ENCODE measurements around the gene RPSA.
A peak's percentile ranks its signal among the peaks of the same experiment; 100 is the strongest.
"Not testable (repeated sequence)": the region's sequence is repeated elsewhere in the genome, so short reads cannot be mapped to it uniquely, and the experiment has no call there.

RPSA gene

DNA sequence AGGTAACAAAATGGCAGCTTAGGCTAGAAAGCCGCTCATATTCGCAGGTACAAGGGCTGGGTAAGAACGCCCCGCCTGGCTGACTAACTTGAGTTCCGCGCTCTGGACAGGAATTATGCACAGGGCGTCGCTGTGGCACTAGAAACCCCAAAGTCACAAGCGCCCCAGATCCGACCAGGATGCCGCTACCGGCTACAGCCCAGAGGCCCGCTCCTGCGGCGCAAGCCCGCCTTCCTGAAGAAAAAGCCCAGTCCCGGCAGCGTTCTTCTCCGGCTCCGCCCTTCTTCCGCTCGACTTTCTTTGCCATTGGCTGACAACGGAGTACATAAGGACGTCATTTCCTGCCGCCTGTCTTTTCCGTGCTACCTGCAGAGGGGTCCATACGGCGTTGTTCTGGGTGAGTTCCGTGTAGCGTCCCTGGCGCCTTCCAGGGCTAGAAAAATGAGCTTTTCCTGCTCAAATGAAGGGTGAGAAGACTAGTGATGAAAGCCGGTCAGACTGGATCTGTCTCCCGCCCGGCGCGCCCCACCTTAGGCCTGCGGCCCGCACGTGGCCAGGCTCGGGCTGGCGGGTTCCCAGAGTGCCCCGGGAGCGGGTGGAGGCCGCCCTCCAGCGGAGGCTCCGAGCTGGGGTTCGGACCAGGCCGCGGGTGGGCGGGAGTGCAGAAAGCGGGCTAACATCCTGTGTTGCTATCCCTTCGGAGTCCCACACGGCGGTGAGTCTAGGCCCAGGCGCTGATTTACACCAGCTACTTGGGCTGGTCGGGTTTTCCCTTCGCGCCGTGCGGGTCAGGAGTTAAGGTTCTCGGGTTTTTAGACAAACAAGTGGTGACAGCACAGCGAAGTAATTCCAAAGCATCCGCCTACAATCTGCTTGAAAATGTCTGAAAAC, at the start of gene RPSA:
RPSA (plus strand) TSS at position 353 of the 891 bp plus-strand sequence. CDS start 934 bp downstream, outside the sequence.
- peak; percentile 93 for DNase-seq

GRCh38 chr3:39358333-39358732, 48.2 kb upstream of the RPSA start:
- DNase-seq = no peak

DNA sequence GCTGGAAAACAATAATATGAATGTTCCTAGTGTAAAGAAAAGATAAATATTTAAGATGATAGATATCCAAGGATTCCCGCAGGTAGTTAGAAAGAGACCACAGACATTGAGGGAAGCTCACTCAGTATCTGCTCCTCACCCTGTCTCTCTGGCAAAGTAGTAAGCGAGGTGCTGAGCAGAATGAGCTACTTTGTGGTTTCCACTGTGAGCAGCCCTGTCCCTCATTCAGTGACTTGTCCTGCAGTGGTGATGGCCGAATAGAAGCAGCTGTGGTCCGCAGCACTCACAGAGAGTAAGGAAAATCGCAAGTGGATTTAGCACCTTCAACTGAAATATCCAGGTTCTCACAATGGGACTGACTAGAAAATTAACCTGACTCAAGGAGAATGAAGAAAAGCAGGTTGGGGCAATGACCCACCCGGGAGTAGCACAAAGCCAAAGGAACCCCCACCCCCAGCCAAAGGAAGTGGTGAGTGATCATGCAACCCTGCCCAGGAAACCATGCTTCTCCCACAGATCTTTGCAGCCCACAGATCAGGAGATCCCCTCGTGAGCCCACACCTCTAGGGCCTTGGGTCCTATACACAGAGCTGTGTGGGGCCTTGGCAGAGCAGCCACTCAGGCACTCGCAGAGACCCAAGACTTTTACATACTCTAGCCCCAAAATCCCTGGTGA, 45.1 kb upstream of the RPSA start:
- no peak for DNase-seq

GRCh38 chr3:39362192-39362591, 44.3 kb upstream of the RPSA start:
- no peak for DNase-seq

DNA sequence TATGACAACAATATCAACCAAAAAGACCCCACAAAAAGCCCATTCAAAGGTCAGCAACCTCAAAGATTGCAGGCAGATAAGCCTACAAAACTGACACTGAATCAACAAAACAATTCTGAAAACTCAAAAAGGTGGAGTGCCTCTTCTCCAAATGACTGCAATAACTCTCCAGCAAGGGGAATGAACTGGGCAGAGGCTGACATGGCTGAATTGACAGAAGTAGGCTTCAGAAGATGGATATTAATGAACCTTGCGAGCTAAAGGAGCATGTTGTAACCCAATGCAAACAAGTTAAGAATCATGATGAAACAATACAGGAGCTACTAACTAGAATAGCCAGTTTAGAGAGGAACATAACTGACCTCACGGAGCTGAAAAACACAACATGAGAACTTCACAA, 43.7 kb upstream of the RPSA start:
- peak; percentile 1 for DNase-seq

GRCh38 chr3:39370450-39370849, 36.1 kb upstream of the RPSA start:
- not testable (repeated sequence) for DNase-seq

DNA sequence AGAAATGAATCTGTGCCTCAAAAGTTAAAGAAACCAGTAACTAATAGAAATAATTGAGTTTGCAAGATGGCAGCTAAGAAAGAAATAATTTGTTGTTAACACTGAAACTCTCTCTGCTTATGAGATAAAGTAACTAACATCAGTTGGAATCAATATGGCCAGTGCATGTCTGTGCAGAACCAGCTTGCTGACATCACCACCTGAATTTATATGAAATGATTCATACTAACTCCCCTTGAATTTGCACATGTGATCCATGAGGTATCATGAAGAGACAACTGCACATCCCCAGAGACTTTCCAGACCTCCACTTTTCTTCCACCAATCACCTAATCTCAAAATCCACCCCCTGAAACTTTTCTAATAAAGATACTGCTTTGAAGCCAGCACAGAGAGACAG, 33.7 kb upstream of the RPSA start:
- DNase-seq = no peak

DNA sequence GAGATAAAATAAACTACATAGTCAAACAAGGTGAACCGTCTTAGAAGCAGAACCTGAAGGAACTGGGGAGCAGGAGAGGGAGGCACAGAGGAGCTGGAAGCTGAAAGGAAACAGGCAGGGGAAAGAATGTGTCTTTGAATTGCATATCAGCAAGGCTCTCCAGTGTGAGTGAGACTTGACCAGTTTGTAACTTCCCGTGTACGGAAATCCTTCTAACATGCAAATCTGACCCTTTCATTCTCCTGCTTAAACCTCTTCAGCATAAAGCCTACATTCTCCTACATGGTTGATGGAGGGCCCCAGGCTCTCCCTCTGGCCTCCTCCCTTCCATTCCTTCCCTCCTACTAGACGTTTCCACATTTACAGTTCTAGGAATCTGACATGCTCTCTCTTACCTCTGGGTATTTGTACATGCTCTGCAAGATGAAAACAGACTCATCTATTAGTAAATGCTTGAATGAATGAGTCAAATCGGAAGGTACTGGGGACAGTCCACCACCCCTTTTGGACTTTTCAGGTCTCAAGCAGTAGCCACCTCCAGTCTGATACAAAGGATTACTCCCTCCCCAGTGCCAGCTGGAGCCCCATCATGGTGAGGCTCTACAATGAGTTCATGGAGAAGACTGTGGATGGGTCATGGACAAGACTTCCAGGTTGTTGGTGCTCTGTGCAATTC, 29.4 kb upstream of the RPSA start:
- DNase-seq = no peak

GRCh38 chr3:39378088-39378487, 28.4 kb upstream of the RPSA start:
- DNase-seq = no peak

DNA sequence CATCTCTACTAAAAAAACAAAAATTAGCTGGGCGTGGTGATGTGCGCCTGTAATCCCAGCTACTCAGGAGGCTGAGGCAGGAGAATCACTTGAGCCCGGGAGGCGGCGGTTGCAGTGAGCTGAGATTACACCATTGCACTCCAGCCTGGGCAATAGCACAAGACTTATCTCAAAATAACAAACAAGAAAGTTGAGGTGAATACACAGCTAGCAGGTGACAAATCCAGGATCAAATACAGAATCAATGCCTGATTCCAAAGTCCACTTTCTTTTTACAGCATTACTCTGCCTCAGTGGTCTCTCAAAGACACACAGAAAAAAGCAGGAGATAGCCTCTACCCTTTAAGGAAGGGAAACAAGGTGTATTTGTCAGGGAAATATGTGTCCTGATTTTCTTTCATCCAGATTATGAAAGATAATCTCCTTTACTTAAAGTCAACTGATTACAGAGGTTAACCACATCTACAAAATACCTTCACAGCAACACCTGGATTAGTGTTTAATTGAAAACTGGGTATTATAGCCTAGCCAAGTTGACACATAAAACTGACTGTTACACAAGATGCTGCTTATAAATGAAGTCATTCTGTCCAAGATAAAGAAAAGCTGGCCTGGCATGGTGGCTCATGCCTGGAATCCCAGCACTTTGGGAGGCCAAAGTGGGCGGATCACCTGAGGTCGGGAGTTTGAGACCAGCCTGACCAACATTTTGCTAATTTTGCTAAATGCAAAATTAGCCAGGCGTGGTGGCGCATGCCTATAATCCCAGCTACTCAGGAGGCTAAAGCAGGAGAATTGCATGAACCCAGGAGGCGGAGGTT, 27.4 kb upstream of the RPSA start:
- DNase-seq = no peak

GRCh38 chr3:39379778-39380155, 26.8 kb upstream of the RPSA start:
- no peak for DNase-seq

DNA sequence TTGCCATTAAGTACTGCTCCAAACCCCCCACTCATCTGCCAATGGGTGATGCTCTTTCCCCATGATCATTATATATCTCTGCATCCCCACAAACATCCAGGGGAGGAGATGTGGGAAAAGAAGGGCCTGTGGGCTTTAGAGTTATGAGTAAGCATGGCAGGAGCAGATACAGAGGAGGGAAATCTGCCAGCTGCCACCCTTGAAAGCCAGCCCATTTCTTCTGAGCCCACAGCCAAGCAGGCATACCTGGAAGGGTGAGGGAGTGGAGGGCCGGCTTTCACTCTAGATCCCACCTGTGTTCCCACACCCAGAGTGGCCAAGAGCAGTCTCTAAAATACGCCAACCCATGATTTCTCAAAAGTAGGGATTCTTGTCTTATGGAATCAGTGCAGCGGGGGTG, 25.1 kb upstream of the RPSA start:
- no peak for DNase-seq

- DNase-seq = no peak
Measured at GRCh38 chr3:39383045-39383880, 23.3 kb upstream of the RPSA start, which contains the start of gene SLC25A38. Gene SLC25A38, plus strand, starts transcription at chr3:39383370. Its CDS starts 355 bp downstream, at chr3:39383725.

GRCh38 chr3:39383881-39384664, 22.4 kb upstream of the RPSA start:
- DNase-seq = no peak

GRCh38 chr3:39384665-39385000, 21.9 kb upstream of the RPSA start:
- DNase-seq = no peak

- DNase-seq = no peak
Measured at GRCh38 chr3:39385456-39386090, 20.9 kb upstream of the RPSA start.

- no peak for DNase-seq
Measured at GRCh38 chr3:39386318-39386717, 20.2 kb upstream of the RPSA start.

- no peak for DNase-seq
Measured at GRCh38 chr3:39387411-39387975, 19.0 kb upstream of the RPSA start.

- DNase-seq = no peak
Measured at GRCh38 chr3:39388153-39388552, 18.4 kb upstream of the RPSA start.

DNA sequence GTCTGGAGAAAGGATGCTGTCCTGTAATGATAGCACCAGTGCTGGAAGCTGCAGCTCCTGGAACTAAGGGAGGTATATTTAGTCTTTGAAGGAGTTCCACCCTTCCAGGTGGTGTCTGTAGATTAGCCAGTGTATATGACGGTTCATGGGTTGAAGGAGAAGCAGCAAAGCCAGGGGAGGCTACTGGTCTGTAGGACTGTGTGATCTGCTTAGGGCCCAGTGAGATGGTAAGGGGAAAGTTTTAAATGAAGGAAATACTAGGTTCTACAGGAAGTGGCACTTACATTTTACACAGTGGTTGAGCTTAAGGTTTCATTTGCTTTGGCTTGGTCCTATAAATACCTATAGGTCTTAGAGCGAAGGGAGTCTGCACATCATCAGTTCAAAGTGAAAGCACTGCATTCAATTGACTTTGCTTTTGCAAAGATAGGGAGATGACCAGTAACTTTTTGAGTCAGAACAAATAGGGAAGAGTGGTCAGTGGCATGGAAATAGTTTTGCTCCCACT, 17.7 kb upstream of the RPSA start:
- DNase-seq = no peak
